Bone marrow (tissue), 2 donors: Measurements from ENCODE around the gene RESP18.
"Not testable (repeated sequence)": the region's sequence is repeated elsewhere in the genome, so short reads cannot be mapped to it uniquely, and the experiment has no call there.

Source experiments
- DNase-seq, 2 donors: peaks; one replicate each; lab custom pipeline; 2025; lab: John Stamatoyannopoulos, UW

Gene RESP18

DNA sequence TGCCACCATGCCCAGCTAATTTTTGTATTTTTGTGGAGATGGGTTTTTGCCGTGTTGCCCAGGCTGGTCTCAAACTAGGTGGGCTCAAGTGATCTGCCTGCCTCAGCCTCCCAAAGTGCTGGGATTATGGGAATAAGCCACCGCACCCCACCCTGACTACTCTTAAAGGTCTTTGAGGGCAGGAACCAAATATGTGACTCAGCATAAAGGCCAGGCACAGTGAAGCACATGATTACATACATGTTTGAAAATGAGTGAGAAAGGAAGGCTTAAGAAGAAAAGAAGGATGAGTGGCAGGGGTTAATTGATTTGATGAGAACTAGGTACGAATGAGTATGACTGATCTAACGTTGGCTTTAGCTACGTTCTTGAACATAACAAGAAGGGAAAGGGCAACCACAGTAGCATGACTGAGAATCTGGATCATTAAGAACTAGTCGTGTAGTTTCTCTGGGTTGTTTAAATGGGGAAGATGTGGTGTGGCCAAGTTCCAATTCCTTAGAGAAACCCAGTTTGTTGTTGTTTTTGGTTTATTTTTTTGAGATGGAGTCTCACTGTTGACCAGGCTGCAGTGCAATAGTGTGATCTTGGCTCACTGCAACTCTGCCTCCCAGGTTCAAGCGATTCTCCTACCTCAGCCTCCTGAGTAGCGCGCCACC, 6.8 kb downstream of the RESP18 start:
- no peak for DNase-seq

DNA sequence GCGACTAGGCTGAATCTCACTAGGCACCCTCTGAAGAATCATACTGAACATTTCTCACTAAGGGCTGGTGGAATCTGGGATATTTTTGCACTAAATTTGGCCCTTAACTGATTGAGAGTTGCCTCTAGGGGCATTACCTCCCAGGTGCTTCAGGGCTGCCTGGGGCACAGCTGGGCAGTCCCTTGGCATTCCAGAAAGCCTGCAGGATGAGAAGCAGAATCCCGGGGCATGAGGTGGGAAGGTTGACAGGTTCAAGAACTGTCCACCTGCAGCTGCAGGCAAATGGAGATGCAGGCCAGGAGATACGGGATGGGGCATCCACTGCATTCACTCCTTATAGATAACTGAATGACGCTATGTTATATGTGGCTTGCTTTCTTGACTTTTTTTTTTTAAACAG, 7.4 kb downstream of the RESP18 start:
- DNase-seq, result no peak

DNA sequence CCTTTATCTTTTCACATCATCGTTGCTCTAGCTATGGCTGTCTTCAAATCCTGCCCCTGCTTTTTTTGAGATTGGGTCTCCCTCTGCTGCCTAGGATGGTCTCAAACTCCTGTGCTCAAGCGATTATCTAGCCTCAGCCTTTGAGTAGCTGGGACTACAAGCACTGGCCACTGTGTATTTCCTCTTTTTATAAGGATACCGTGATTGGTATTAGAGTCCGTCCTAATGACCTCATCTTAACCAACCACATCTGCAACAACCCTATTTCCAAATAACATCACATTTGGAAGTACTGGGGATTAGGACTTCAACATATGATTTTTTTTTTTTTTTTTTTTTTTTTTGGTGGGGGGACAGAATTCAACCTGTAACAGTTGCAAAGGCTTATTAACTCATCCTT, 9.1 kb downstream of the RESP18 start:
- DNase-seq, result no peak

DNA sequence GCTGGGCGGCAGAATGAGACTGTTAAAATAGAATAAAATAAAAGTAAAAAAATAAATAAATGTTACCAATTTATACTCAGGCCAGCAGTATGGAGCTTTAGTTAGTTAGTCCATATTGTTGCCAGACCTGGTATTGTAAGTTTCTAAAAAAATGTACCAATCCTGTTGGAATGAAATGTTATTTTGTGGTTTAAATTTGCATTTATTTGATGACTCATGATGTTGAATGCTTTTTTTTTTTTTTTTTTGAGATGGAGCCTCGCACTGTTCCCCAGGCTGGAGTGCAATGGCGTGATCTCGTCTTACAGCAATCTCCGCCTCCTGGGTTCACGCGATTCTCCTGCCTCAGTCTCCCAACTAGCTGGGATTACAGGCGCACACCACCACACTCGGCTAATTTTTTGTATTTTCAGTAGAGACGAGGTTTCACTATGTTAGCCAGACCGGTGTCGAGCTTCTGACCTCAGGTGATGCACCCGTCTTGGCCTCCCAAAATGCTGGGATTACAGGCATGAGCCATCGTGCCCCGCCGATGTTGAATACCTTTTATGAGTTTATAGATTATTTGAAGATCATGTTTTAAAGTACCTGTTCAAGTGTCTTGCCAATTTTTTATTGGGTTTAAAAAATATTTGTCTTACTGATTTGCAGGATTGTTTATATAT, 17.6 kb downstream of the RESP18 start:
- DNase-seq, result no peak

DNA sequence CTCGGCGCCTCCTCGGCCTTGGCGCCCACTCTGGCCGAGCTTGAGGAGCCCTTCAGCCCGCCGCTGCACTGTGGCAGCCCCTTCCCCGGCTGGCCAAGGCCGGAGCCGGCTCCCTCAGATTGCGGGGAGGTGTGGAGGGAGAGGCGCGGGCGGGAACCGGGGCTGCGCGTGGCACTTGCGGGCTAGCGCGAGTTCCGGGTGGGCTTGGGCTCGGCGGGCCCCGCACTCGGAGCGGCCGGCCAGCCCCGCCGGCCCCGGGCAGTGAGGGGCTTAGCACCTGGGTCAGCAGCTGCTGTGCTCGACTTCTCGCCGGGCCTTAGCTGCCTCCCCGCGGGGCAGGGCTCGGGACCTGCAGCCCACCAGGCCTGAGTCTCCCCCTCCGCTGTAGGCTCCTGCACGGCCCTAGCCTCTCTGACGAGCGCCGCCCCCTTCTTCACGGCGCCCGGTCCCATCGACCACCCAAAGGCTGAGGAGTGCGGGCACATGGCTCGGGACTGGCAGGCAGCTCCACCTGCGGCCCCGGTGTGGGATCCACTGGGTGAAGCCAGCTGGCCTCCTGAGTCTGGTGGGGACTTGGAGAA, 19.8 kb downstream of the RESP18 start:
- not testable (repeated sequence) for DNase-seq

DNA sequence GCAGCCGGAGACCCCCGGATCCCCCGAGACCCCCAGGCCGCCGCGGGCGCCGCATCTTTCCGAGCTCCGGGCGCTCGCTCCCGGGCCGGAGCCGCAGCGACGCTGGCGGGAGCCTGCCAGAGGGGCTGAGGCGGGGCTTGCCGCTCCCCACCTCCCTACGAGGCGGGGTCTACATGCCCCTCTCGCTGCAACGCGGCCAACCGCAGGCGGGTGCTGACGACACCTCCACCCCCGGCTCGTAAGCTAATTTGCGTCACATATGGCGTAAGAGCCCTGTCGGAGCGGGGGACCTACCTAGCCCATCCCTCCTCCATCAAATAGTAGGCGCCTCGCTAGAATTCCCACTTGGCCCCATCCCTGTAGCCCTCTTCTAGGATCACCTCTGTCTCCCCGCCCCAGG, 23.3 kb downstream of the RESP18 start, which contains the start of gene PTPRN:
Gene PTPRN, minus strand, starts transcription at position 124 of the 400 bp plus-strand sequence. Its CDS starts 69 bp downstream, at position 55.
- no peak for DNase-seq

DNA sequence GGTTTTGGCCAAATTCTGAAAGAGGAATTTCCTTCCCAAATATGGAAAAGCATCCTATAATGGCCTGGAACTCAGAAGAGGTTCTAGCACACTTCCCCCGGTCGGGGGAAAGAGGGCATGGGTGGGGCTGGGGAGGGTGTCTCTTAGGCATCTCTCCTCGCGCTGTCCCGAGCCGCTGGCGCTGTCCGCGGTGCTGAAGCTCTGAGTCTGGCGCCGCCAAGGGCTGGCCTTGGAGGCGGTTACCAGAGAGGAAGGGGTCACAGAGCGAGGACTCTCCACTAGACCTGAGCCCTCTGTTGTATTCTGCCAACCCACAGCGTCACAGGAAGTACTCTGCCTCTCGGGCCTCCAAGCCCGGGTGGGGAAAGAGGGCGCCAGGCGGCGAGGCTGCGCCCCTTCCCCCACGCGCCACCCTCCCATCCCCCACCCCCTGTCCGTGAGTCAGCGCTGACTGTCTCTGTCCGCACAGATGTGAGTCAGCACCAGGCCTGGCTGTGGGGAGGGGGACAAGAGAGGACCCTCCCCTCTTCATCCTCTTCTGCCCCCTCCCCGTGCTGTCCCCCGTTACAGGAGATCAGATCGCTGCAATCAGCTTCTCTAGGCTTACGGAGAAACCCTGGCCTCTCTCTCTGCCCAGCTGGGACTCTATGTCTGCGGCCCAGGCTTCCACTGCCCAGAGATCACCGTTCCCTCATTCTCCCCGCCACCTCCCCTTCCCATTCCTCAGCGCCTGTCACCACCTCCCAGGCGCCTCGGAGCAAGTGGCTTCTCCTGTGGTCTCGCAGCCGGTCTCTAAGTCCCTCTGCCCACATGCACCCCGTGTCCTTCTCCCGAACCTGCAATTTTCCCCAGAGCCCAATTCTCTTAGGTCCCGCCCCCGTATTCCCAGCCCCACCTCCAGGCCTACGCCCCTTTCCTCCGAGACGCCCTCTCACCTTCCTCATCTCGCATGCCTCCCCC, 24.1 kb downstream of the RESP18 start:
- peak; percentile 12 to 43 for DNase-seq

DNA sequence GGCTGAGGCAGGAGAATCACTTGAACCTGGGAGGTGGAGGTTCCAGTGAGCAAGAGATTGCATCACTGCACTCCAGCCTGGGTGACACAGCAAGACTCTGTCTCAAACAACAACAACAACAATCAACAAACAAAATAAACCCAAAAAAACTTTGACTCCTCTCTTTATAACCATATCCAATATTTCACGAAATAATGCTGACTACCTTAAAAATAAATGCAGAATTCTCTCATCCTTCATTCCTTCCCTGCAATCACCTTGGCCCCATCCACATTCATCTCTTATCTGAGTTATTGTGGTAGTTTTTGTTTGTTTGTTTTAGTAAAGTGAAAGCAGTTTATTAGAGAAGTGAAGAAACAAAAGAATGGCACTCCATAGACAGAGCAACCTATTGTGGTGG, 26.5 kb downstream of the RESP18 start:
- no peak for DNase-seq

DNA sequence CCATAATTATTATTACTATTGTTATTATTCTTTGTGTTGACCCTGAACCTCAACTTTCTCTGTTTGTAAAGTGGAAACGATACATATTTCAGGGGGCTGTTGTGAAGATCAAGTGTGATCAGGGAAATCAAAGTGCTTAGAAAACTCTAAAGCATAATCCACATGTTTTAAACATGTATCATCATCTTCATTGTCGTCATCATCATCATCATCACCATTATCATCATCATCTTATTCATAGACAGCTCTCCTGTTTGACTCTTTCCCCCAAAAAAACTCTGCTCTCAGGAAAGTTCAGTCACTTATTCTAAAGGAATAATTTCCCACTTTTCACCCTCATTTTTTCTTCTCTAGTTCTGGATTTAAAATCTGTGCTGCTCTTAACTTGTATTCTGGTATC, 28.3 kb downstream of the RESP18 start:
- DNase-seq, result no peak

DNA sequence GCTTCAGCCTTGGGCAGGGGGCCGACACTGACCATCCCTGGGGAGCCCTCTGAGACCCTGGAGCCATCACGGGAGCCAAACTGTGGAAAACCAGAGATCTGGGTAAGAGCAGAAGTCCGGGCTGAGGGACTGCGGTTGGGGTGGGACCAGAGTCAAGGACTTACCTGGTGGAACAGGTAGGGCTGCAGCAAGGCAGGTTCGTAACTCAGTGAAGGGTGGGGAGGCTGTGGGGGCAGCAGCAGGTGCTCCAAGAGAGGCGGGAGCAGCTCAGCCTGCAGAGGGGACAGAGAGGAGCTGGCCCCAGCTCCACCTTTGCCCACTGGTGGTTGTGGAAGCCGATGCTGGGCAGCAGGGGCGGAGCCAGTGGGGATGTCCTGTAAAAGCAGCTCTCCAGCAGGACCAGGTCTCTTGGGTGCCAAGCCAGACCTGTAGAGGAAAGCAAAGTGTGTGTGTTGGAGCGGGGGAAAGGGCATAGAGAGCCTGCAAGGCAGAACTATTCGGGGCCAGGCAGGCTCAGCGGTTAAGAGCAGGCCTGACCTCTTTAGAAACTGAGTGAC, 30.1 kb downstream of the RESP18 start:
- no peak for DNase-seq

DNA sequence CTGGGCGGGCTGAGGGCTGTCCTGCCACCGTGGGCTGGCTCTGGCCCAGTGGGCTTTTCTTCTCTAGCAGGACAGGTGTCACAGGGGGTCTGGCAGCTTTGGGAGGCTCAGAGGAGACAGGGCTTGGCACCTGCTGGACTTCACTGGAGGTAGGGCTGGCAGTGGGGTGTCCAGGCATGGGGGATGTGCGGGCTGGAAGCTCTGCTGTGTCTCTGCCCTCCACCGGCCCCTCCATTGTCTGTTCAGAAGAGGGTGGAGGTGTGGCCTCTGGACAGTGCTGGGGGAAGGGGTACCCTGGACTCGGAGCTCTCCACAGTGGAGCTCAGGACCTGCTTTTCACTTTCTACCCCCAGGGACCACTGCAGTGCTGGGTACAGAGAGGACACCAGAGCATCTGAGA, 32.5 kb downstream of the RESP18 start:
- DNase-seq, result no peak

DNA sequence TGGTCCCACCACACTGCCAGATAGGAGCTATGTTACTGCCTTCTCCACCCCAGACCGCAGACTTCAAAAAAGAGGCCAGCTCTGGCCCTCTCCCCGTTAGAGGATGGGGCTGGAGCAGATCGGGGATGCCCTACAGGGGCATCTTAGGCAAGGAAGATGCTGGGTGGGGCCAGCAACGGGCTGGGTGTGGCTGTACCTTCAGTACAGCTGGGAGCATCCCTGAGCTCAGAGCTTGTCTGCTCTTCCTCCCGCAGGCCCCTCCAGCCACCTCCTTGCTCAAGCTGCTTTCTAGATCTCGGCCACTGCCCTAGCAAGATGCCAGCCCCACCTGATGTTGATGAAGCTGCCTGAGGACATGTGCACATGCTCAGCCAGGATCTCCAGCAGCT, 33.2 kb downstream of the RESP18 start:
- DNase-seq, result no peak

DNA sequence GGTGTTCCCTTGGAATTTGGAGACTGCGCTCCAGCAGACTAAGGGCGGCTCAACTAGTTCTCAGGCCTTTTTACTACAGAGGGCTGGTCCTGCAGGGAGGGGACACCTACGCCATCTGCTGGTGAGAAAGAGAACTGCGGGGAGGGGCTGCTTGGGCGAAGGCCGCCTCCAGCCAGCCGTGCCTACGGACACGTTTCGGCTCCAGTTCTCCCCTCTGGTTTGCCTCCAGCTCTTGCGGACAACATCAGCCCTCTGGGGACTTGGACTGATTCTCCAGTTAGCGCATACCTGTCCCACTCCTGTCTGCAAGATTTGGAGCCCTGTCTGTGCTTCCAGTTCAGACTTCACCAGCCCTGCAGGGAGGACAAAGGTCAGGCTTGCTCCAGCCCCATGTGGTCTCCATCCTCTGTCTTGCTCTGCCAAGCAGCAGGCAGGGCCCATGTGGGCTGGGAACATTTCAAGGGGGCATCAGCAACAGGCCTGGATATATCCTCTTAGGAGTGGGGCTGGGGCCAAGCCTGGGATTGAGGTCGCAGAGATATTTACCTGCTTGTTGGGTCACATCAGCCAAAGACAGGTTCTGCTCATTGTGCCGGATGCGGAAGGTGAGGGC, 33.7 kb downstream of the RESP18 start:
- peak; percentile 55 to 60 for DNase-seq

DNA sequence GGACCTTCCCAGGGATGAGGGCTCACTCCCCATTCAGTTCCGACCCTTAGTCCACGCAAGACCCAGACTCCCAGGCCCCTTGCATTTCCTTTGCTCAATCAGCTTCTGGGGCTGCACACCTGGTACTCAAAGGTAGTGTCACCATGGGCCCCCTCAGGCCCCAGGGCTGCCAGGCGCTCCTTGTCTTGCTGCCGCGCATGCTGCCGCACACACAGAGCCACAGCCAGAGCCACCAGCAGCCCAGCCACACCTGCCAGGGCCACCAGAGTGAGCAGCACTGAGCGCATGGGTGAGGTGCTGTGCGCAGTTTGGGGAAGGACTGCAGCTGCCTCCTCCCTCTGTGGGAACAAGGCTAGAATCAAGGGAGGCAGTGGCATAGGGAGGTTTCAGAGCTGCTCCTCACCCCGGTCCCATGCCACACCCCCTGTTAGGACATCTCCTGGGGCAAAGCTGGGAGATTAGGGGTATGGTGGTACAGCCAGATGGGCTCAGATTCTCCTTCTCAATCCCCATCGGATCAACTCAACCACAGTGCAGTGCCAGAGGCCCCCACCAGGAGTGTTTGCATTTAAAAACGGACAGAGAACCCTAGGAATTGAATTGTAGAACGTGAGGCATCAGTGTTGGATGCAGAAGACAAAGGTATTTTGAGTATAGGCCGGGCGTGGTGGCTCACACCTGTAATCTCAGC, 34.6 kb downstream of the RESP18 start:
- no peak for DNase-seq

DNA sequence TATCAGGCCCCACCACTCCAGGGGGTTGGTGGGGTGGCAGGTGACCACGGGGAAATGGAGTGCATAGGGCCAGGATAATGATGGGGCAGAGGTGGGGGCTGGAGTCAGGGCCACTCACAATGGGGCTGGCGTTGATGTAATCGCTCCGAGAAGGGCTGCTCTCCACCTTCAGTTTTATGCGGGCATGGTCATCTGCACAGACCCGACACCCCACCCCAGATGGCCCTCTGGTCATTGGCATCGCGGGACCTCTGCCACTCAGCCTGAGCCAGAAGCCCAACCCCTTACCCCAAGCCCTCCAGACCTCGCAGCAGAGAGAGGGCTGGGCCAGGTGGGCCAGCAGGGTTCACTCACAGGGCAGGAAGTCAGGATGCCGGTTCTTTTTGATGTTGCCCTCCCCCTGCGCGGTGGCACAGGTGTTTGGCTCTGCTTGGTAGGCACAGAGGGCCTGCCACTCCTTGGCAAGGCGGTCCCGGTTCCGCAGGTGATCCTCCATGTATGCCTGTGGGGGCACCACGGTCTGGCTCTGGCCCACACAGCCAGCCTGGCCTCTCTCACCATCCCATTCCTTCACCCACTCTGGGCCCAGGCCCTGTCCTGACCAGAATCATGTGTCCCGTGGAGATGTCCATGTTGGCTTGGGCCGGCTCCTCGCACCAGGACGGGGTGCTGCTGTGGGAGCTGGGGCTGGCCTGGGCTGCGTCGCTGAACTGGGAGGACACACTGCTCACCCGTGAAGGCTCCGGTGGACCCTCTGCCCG, 35.7 kb downstream of the RESP18 start:
- no peak for DNase-seq

DNA sequence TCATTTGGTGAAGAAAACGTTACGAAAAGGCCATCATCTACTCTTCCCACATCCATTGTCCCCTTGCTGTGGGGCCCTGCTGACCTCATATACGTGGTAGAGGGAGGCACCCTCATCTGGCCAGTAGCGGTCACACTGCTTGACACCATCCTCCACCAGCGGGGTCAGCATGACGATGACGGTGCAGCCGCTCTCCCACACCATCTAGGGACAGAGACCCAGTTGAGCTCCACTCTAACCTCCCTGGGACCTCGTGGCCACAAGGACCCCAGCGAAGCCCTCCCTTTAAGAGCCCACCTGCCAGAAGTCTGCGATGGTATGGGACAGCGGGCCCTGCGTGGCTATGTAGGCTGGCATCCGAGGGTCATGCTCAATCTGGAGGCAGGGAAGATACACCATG, 36.4 kb downstream of the RESP18 start:
- DNase-seq, result no peak

DNA sequence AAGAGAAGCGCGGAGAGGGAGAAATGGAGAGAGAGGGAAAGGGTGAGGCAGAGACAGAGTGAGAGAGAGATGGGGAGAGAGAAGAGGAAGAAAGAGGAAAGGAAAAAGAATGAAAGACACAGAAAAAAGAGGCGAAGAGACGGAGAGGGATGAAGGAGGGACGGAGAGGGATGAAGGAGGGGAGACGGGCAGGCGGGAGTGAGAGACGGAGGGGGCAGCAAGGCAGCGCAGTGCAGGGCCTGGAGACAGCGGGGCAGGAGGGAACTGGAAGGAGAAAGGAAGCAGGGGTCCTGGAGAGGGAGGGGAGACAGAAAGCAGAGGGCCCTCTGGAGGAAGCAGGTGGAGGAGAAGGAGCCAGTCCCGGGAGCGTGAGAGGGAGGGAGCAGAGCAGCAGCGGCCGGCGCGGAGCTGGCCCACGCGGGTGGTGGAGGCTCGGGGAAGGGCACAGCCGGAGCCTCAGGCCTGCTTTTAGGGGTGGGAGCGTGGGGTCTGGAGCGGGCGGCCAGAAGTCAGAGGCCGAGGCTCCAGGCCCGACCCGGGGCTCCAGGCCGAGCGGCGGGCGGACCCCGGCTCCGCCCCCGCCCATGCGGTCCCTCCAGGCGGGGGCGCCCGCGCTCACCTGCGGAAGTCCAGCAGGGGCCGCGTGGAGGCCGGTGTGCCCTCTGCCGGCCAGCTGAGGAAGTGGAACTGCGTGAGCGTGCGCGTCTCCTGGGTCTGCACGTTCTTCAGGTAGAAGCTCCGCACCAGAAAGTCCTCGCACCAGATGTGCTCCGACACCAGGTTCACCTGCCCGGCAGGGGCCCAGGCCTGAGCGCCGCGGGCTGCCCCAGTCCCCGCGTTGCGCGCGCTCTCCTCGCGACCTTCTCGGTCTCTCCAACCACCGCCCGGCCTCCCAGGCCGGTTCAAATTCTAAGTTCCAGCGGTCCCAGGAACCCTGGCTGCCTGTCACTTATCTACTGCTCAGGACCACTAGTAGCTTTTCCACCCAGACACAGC, 37.9 kb downstream of the RESP18 start:
- peak; percentile 55 to 60 for DNase-seq

DNA sequence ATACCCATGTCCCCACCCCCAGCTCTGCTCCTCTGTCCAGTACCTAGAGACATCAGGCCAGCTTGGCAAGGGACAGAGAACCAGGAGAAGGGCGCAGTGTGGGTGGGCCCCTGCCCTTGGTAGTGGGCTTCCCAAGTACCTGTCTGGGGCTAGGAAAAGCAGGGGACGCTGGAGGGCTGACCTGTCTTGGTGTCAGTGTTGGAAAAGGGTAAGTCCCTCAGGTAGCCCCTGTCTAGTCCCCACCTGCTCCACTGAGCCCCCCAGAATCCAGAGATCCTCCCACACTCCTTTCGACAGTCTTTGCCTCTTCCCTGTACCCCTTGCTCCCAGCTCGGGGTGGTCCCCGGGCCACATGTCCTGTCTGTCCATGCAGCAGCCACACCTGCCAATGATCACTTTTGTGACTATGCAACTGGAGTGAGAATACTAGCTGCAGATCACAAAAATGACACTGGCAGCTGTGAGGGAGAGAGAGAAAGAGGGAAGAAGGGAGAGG, 38.8 kb downstream of the RESP18 start:
- DNase-seq, result no peak

DNA sequence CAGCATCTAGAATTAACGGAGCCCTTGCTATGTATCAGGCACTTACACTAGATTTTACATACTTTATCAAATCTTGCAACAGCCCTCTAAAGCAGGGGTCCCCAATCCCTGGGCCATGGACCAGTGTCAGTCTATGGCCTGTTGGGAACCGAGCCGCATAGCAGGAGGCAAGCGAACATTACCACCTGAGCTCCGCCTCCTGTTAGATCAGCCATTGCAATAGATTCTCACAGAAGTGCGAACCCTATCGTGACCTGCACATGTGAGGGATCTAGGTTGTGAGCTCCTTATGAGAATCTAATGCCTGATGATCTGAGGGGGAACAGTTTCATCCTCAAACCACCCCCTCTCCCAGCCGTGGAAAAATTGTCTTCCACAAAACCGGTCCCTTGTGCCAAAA, 39.9 kb downstream of the RESP18 start:
- DNase-seq, result no peak
